IMR-90 (cell line): ENCODE results near the gene KLF7. TPM values are rescaled to one million over a fixed set of nuclear protein-coding genes. Genes with fewer than 3 reads are reported as not detected.

Source experiments
- ATAC-seq: fragments of 200-7000 bp; cut with Tn5 transposase; 2 replicates; pipeline ENCODE4 v1.9.1; 2020; ENCODE audit warnings: low read depth, mild to moderate bottlenecking, moderate library complexity
- BruUV-seq: library from RNA; stranded (reverse); fragments of 400-500 nt; replicated peaks from 2 replicates; lab custom pipeline; 2021; lab: Mats Ljungman, UMichigan
- CTCF ChIA-PET: fragments of 300-600 bp; formaldehyde crosslinking; extraction: SDS; loops from one replicate; lab custom pipeline; 2021; ENCODE audit warnings: antibody characterized with exemption; lab: Yijun Ruan, JAX
- POLR2A ChIA-PET: fragments of 300-600 bp; sonication (Branson Sonifier 250); formaldehyde crosslinking; loops from one replicate; lab custom pipeline; 2022; ENCODE audit warnings: antibody characterized with exemption; ENCODE audit not compliant: unreplicated experiment; lab: Charles Lee
- DNase-seq: peaks from one replicate; pipeline ENCODE4 v3.0.0; 2013
- H2AFZ ChIP-seq: replicated peaks from 2 replicates; pipeline ENCODE3; 2013; ENCODE audit warnings: low read length, mild to moderate bottlenecking; ENCODE audit not compliant: poor library complexity
- H2AK5ac ChIP-seq: 2 replicates; pipeline ENCODE4 v1.6.1; 2013; ENCODE audit warnings: low read depth, low read length, inconsistent platforms
- H2AK9ac ChIP-seq: replicated peaks from 2 replicates; pipeline ENCODE3; 2013; ENCODE audit warnings: mild to moderate bottlenecking, low read depth, low read length, moderate library complexity; ENCODE audit not compliant: poor library complexity
- H2BK120ac ChIP-seq: 2 replicates; pipeline ENCODE4 v1.6.1; 2013; ENCODE audit warnings: low read depth, low read length, inconsistent platforms
- H2BK15ac ChIP-seq: 3 replicates; pipeline ENCODE4 v1.6.1; 2013; ENCODE audit warnings: low read depth, low read length, inconsistent platforms
- H2BK20ac ChIP-seq: 2 replicates; pipeline ENCODE4 v1.6.1; 2013; ENCODE audit warnings: low read depth, mild to moderate bottlenecking, inconsistent platforms, low read length, moderate library complexity
- H2BK5ac ChIP-seq: 2 replicates; pipeline ENCODE4 v1.6.1; 2013; ENCODE audit warnings: mild to moderate bottlenecking, low read depth, low read length, inconsistent platforms; ENCODE audit not compliant: poor library complexity, severe bottlenecking
- H3K14ac ChIP-seq: replicated peaks from 2 replicates; pipeline ENCODE4 v1.6.1; 2013; ENCODE audit warnings: low read depth, low read length, inconsistent platforms
- H3K18ac ChIP-seq: 2 replicates; pipeline ENCODE4 v1.6.1; 2013; ENCODE audit warnings: low read depth, low read length, control low read depth
- H3K23ac ChIP-seq: 2 replicates; pipeline ENCODE4 v1.6.1; 2013; ENCODE audit warnings: low read depth, low read length, inconsistent platforms
- H3K27ac ChIP-seq: 2 replicates; pipeline ENCODE4 v1.5.1; 2013; ENCODE audit warnings: mild to moderate bottlenecking, control low read depth, low read length; ENCODE audit not compliant: insufficient read depth
- H3K27me3 ChIP-seq: 2 replicates; pipeline ENCODE4 v1.6.1; 2013; ENCODE audit warnings: low read length; ENCODE audit not compliant: control insufficient read depth, insufficient read depth
- H3K36me3 ChIP-seq: 2 replicates; pipeline ENCODE4 v1.6.1; 2013; ENCODE audit warnings: low read length, mixed read lengths; ENCODE audit not compliant: control insufficient read depth, insufficient read depth
- H3K4ac ChIP-seq: 2 replicates; pipeline ENCODE4 v1.6.1; 2013; ENCODE audit warnings: low read depth, low read length, inconsistent platforms
- H3K4me1 ChIP-seq: 2 replicates; pipeline ENCODE4 v1.6.1; 2013; ENCODE audit warnings: low read length, mixed read lengths; ENCODE audit not compliant: control insufficient read depth, insufficient read depth
- H3K4me2 ChIP-seq: 2 replicates; pipeline ENCODE4 v1.6.1; 2013; ENCODE audit warnings: low read depth, mild to moderate bottlenecking, control low read depth, low read length, moderate library complexity
- H3K4me3 ChIP-seq: 2 replicates; pipeline ENCODE4 v1.5.1; 2013; ENCODE audit warnings: low read depth, mild to moderate bottlenecking, control low read depth, low read length, moderate library complexity; ENCODE audit not compliant: insufficient read depth
- H3K56ac ChIP-seq: 2 replicates; pipeline ENCODE4 v1.6.1; 2013; ENCODE audit warnings: low read length, inconsistent platforms; ENCODE audit not compliant: insufficient read depth; ENCODE audit errors: extremely low read depth
- H3K79me1 ChIP-seq, 2 experiments: 2 replicates each; pipeline ENCODE4 v1.6.1; 2013; ENCODE audit warnings: low read length in 2 of 2, inconsistent platforms in 1 of 2, low read depth in 1 of 2
- H3K9ac ChIP-seq: 2 replicates; pipeline ENCODE4 v1.6.1; 2013; ENCODE audit warnings: low read depth, low read length, control low read depth
- H3K9me1 ChIP-seq: 2 replicates; pipeline ENCODE4 v1.6.1; 2013; ENCODE audit warnings: low read length, inconsistent platforms; ENCODE audit not compliant: insufficient read depth
- H3K9me3 ChIP-seq: 2 replicates; pipeline ENCODE4 v1.6.1; 2013; ENCODE audit warnings: low read length; ENCODE audit not compliant: control insufficient read depth, insufficient read depth
- H4K20me1 ChIP-seq: 2 replicates; pipeline ENCODE4 v1.6.1; 2013; ENCODE audit warnings: low read length, inconsistent platforms; ENCODE audit not compliant: insufficient read depth
- H4K5ac ChIP-seq: 2 replicates; pipeline ENCODE4 v1.6.1; 2013; ENCODE audit warnings: mild to moderate bottlenecking, low read depth, low read length, control low read depth
- H4K8ac ChIP-seq, 2 experiments: 2 replicates each; pipeline ENCODE4 v1.6.1; 2013; ENCODE audit warnings: low read depth in 2 of 2, low read length in 2 of 2, control low read depth in 1 of 2, inconsistent platforms in 1 of 2
- H4K91ac ChIP-seq: 2 replicates; pipeline ENCODE4 v1.6.1; 2013; ENCODE audit warnings: low read depth, low read length, inconsistent platforms; ENCODE audit not compliant: insufficient read depth
- BHLHE40 ChIP-seq: fragments of 150-350 bp; IDR thresholded peaks from 2 replicates; pipeline ENCODE4 v1.6.1; 2016; ENCODE audit warnings: mild to moderate bottlenecking, low read depth, low read length
- CEBPB ChIP-seq: IDR thresholded peaks from 2 replicates; pipeline ENCODE4 v1.6.1; 2012; ENCODE audit warnings: low read depth, low read length, improper control_type of control experiment
- CHD1 ChIP-seq: IDR thresholded peaks from 2 replicates; pipeline ENCODE4 v1.6.1; 2012; ENCODE audit warnings: low read depth, low read length, improper control_type of control experiment
- FOS ChIP-seq: fragments of 150-350 bp; IDR thresholded peaks from 2 replicates; pipeline ENCODE4 v1.6.1; 2016; ENCODE audit warnings: low read depth, low read length
- MAFK ChIP-seq: IDR thresholded peaks from 2 replicates; pipeline ENCODE4 v1.6.1; 2012; ENCODE audit warnings: low read depth, low read length, improper control_type of control experiment
- MAZ ChIP-seq: IDR thresholded peaks from 2 replicates; pipeline ENCODE4 v1.6.1; 2012; ENCODE audit warnings: low read depth, mild to moderate bottlenecking, low read length, improper control_type of control experiment, moderate library complexity, borderline replicate concordance
- MXI1 ChIP-seq: IDR thresholded peaks from 2 replicates; pipeline ENCODE4 v1.6.1; 2012; ENCODE audit warnings: low read depth, mild to moderate bottlenecking, low read length, moderate library complexity, borderline replicate concordance
- NFE2L2 ChIP-seq: fragments of 150-350 bp; IDR thresholded peaks from 2 replicates; pipeline ENCODE4 v1.6.1; 2016; ENCODE audit warnings: low read depth, mild to moderate bottlenecking, low read length
- POLR2A ChIP-seq: IDR thresholded peaks from 2 replicates; pipeline ENCODE4 v1.6.1; 2012; ENCODE audit warnings: mild to moderate bottlenecking, low read depth, low read length
- RAD21 ChIP-seq: IDR thresholded peaks from 2 replicates; pipeline ENCODE4 v1.6.1; 2012; ENCODE audit warnings: low read length, improper control_type of control experiment
- RCOR1 ChIP-seq: IDR thresholded peaks from 2 replicates; pipeline ENCODE4 v1.6.1; 2012; ENCODE audit warnings: mild to moderate bottlenecking, low read length, improper control_type of control experiment; ENCODE audit not compliant: insufficient replicate concordance
- RFX5 ChIP-seq: IDR thresholded peaks from 2 replicates; pipeline ENCODE4 v1.8.0; 2012; ENCODE audit warnings: low read depth, mild to moderate bottlenecking, low read length, moderate library complexity
- SMC3 ChIP-seq: fragments of 150-350 bp; IDR thresholded peaks from 2 replicates; pipeline ENCODE4 v1.6.1; 2016; ENCODE audit warnings: low read depth, mild to moderate bottlenecking, antibody characterized with exemption, low read length, moderate library complexity
- WGBS, 2 experiments: methylation state at CpG; one replicate each; pipeline versions ENCODE4 v1.1.5 to v1.1.7; 2013; ENCODE audit warnings: missing lambda C conversion rate in 2 of 2; ENCODE audit not compliant: insufficient read length in 1 of 2; ENCODE audit errors: extremely low coverage in 2 of 2; 5-methylcytosine and 5-hydroxymethylcytosine counted together
- dilution Hi-C: fragments of 300-500 bp; cut with HindIII; formaldehyde crosslinking; loops from one replicate; pipeline ENCODE4 v1.14.3; 2018; ENCODE audit warnings: low sequenced_read_pairs; ENCODE audit not compliant: unreplicated experiment
- in situ Hi-C: fragments of 300-500 bp; cut with MboI; formaldehyde crosslinking; loops from 3 replicates; pipeline ENCODE4 v1.14.3; 2019; ENCODE audit warnings: low sequenced_read_pairs, inconsistent platforms, mixed read lengths
- intact Hi-C: fragments of 100-400 bp; cut with micrococcal nuclease; formaldehyde crosslinking; loops from 2 replicates; pipeline ENCODE4 v1.10.0; 2022
- polyA plus RNA-seq, 3 experiments: library from polyadenylated mRNA; depleted of rRNA; stranded (reverse); fragments of >200 nt; gene quantifications; 2 replicates each; pipeline ENCODE4 v1.2.3, GENCODE V29; 2012; ENCODE audit warnings: low replicate concordance in 1 of 3
- total RNA-seq: library from RNA; depleted of rRNA; stranded (reverse); fragments of >200 nt; gene quantifications from 2 replicates; pipeline ENCODE4 v1.2.3, GENCODE V29; 2012
- TF ChIP-seq, protein P1 (sequence below): fragments of 150-350 bp; IDR thresholded peaks from 2 replicates; pipeline ENCODE4 v1.6.1; 2016; ENCODE audit warnings: low read depth, mild to moderate bottlenecking, low read length, moderate library complexity, borderline replicate concordance
- TF ChIP-seq, protein P2 (sequence below): conservative IDR thresholded peaks from 2 replicates; pipeline ENCODE4 v1.5.1; 2012; ENCODE audit warnings: mild to moderate bottlenecking, low read depth, low read length, improper control_type of control experiment
- TF ChIP-seq, protein P3 (sequence below): fragments of 150-350 bp; IDR thresholded peaks from 2 replicates; pipeline ENCODE4 v1.6.1; 2017; ENCODE audit warnings: mild to moderate bottlenecking, antibody characterized with exemption, low read length, low read depth

KLF7 gene
- total and polyA plus RNA-seq, 2 of the 4 experiments (the other 2 are of a cell fraction): 23.1 to 28.5 TPM

DNA sequence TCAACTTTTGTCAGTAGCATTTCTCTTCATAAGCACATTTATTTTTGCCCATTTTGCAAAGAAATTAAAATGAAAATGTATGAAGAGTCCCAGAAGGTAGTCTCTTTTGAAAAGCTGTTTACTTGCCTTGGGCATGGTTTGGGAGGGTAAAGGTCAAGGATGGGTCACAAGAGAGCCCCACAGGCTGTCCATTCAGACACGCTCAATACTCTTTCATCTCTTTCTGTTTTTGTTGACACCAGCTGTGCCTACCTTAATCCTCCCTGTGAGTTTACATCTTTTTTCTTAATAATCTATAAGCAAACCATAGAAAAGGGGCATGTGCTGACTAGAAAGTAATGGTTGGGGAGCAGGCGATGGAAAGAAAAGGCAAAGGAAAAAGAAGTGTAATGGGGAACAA is 49.6 kb upstream of the KLF7 start:
- H3K4me1 ChIP-seq: peaks cover 4% of the 10 kb centered on the region
- no peak overlapping the region for H2AK9ac ChIP-seq
- no peak overlapping the region for H2BK120ac ChIP-seq
- ATAC-seq (no peak), DNase-seq (no peak)
- no TSS peak for BruUV-seq
- H3K18ac ChIP-seq: no peak overlapping the region
- ChIA-PET POLR2A (no interaction called here), CTCF (no interaction called here)
- no CpG with 5 or more reads among the region's 2 CpGs for WGBS, 2 experiments
- in situ Hi-C loops: no loop called here
- no peak overlapping the region for H3K4me3 ChIP-seq
- H3K9ac ChIP-seq: no peak overlapping the region
- no peak overlapping the region for H4K91ac ChIP-seq
- no peak overlapping the region for H2AK5ac ChIP-seq
- H3K79me1 ChIP-seq: no peaks in the 10 kb centered on the region
- intact Hi-C loops: no loop called here
- no peak overlapping the region for H2BK15ac ChIP-seq
- H3K9me1 ChIP-seq: no peaks in the 10 kb centered on the region
- no peak overlapping the region for H4K5ac ChIP-seq
- H3K23ac ChIP-seq: no peak overlapping the region
- TF ChIP-seq, protein P1, sequence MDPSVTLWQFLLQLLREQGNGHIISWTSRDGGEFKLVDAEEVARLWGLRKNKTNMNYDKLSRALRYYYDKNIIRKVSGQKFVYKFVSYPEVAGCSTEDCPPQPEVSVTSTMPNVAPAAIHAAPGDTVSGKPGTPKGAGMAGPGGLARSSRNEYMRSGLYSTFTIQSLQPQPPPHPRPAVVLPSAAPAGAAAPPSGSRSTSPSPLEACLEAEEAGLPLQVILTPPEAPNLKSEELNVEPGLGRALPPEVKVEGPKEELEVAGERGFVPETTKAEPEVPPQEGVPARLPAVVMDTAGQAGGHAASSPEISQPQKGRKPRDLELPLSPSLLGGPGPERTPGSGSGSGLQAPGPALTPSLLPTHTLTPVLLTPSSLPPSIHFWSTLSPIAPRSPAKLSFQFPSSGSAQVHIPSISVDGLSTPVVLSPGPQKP: no peak
- TF ChIP-seq RAD21 (no peak), SMC3 (no peak), MAFK (no peak), NFE2L2 (no peak), POLR2A (no peak), MXI1 (no peak), CEBPB (no peak), FOS (no peak), MAZ (no peak), RCOR1 (no peak), RFX5 (no peak), BHLHE40 (no peak), CHD1 (no peak)
- TF ChIP-seq, protein P2, sequence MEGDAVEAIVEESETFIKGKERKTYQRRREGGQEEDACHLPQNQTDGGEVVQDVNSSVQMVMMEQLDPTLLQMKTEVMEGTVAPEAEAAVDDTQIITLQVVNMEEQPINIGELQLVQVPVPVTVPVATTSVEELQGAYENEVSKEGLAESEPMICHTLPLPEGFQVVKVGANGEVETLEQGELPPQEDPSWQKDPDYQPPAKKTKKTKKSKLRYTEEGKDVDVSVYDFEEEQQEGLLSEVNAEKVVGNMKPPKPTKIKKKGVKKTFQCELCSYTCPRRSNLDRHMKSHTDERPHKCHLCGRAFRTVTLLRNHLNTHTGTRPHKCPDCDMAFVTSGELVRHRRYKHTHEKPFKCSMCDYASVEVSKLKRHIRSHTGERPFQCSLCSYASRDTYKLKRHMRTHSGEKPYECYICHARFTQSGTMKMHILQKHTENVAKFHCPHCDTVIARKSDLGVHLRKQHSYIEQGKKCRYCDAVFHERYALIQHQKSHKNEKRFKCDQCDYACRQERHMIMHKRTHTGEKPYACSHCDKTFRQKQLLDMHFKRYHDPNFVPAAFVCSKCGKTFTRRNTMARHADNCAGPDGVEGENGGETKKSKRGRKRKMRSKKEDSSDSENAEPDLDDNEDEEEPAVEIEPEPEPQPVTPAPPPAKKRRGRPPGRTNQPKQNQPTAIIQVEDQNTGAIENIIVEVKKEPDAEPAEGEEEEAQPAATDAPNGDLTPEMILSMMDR: no peak
- TF ChIP-seq, protein P3, sequence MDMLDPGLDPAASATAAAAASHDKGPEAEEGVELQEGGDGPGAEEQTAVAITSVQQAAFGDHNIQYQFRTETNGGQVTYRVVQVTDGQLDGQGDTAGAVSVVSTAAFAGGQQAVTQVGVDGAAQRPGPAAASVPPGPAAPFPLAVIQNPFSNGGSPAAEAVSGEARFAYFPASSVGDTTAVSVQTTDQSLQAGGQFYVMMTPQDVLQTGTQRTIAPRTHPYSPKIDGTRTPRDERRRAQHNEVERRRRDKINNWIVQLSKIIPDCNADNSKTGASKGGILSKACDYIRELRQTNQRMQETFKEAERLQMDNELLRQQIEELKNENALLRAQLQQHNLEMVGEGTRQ: no peak
- no peaks in the 10 kb centered on the region for H4K20me1 ChIP-seq
- no peak overlapping the region for H3K56ac ChIP-seq
- no peak overlapping the region for H3K4ac ChIP-seq
- no peaks in the 10 kb centered on the region for H3K36me3 ChIP-seq
- dilution Hi-C loops: no loop called here
- no peak overlapping the region for H3K14ac ChIP-seq
- no peak overlapping the region for H3K27ac ChIP-seq
- H3K9me3 ChIP-seq: no peaks in the 10 kb centered on the region
- no peak overlapping the region for H4K8ac ChIP-seq
- H3K4me2 ChIP-seq: no peak overlapping the region
- no peak overlapping the region for H2AFZ ChIP-seq
- H2BK5ac ChIP-seq: no peak overlapping the region
- H3K27me3 ChIP-seq: no peaks in the 10 kb centered on the region
- no peak overlapping the region for H2BK20ac ChIP-seq
